ENCODE data around the gene NES. TPM values are rescaled to one million over a fixed set of nuclear protein-coding genes. Genes with fewer than 3 reads are reported as not detected.
A peak's percentile ranks its signal among the peaks of the same experiment; 100 is the strongest.

NES gene
- total and polyA plus RNA-seq, 7 donors, result 12.3 to 581 (median 40.5) TPM

- intact Hi-C loops (cut with DNase I), result no loop called here
These were observed 7.4 kb downstream of the NES start for GRCh38 chr1:156669794-156670193.

GRCh38 chr1:156668801-156669637 lies 8.2 kb downstream of the NES start:
- ATAC-seq, result no peak
- intact Hi-C loops (cut with DNase I), result no loop called here

More at GRCh38 chr1:156669794-156670193, 7.4 kb downstream of the NES start:
- WGBS, 3 donors, result 61 to 71% (median 65%) methylated on average over 5 of the region's 5 CpGs
- H3K4me3 ChIP-seq, result no peak overlapping the region
- H3K27ac ChIP-seq, result peak overlapping the region; percentile 99
- TF ChIP-seq CTCF (IDR thresholded peaks at IDR 0.05), result no peak
- H3K27me3 ChIP-seq (ENCODE audit: insufficient read depth in 3 of 3, low read length in 2 of 3), result no peaks in the 10 kb centered on the region
- DNase-seq (no peak), ATAC-seq (no peak)
- H3K4me1 ChIP-seq, result peaks cover 88% of the 10 kb centered on the region
- H3K36me3 ChIP-seq (ENCODE audit: insufficient read depth in 1 of 2, low read depth in 1 of 2), result peaks cover 0 to 34% of the 10 kb centered on the region in 2 donors
- H3K9me3 ChIP-seq, result no peaks in the 10 kb centered on the region

GRCh38 chr1:156667968-156668709 lies 9.1 kb downstream of the NES start:
- Histone ChIP-seq H3K36me3 (ENCODE audit: insufficient read depth in 1 of 2, low read depth in 1 of 2) (peaks cover 0 to 23% of the 10 kb centered on the region in 2 donors), H3K4me3 (peak overlapping the region; percentile 28), H3K4me1 (peaks cover 87% of the 10 kb centered on the region), H3K27ac (peak overlapping the region; percentile 99), H3K9me3 (no peaks in the 10 kb centered on the region), H3K27me3 (ENCODE audit: insufficient read depth in 3 of 3, low read length in 2 of 3) (no peaks in the 10 kb centered on the region)
- ATAC-seq (peak in 2 of 4 donors; percentile 1), DNase-seq (peak in 1 of 2 donors; percentile 51)
- intact Hi-C loops (cut with DNase I), result loop anchor here in 1 of 2 donors (1.0 kb wide), 1 partner anchor 8 kb away; no protein-coding TSS in a partner anchor
- 43 to 64% (median 58%) methylated on average over 6 to 9 of the region's 9 CpGs for whole genome bisulfite sequencing, 3 donors
- TF ChIP-seq CTCF (IDR thresholded peaks at IDR 0.05), result no peak

More at GRCh38 chr1:156668801-156669637, 8.2 kb downstream of the NES start:
- Histone ChIP-seq H3K4me3 (no peak overlapping the region), H3K27me3 (ENCODE audit: insufficient read depth in 3 of 3, low read length in 2 of 3) (no peaks in the 10 kb centered on the region), H3K4me1 (peaks cover 88% of the 10 kb centered on the region), H3K36me3 (ENCODE audit: insufficient read depth in 1 of 2, low read depth in 1 of 2) (peaks cover 0 to 28% of the 10 kb centered on the region in 2 donors), H3K9me3 (no peaks in the 10 kb centered on the region), H3K27ac (peak overlapping the region; percentile 99)
- WGBS, 3 donors, result 73 to 75% (median 74%) methylated on average over 17 of the region's 17 CpGs
- no peak for TF ChIP-seq CTCF (IDR thresholded peaks at IDR 0.05)
- no peak for DNase-seq

- peak; percentile 44 to 73 for DNase-seq
- H3K4me1 ChIP-seq, result peaks cover 91% of the 10 kb centered on the region
- no peak for TF ChIP-seq CTCF (IDR thresholded peaks at IDR 0.05)
- H3K9me3 ChIP-seq, result no peaks in the 10 kb centered on the region
- peaks cover 0 to 18% of the 10 kb centered on the region in 2 donors for H3K36me3 ChIP-seq (ENCODE audit: insufficient read depth in 1 of 2, low read depth in 1 of 2)
- WGBS, 3 donors, result 0 to 4% (median 0%) methylated on average over 5 of the region's 5 CpGs
- H3K27me3 ChIP-seq (ENCODE audit: insufficient read depth in 3 of 3, low read length in 2 of 3), result no peaks in the 10 kb centered on the region
- H3K27ac ChIP-seq, result peak overlapping the region; percentile 99
- peak; percentile 41 to 68 (median 65) for ATAC-seq
- intact Hi-C loops (cut with DNase I), result loop anchor here in 1 of 2 donors (1.0 kb wide), 1 partner anchor 9 kb away; no protein-coding TSS in a partner anchor
- H3K4me3 ChIP-seq, result peak overlapping the region; percentile 28
These were observed 9.6 kb downstream of the NES start for GRCh38 chr1:156667610-156667967.
